Activated T-cell treated with anti-CD3 and anti-CD28 coated beads, Interleukin-2, amount 50 U/mL, for 24 hours (primary cell): ENCODE results near the gene PSMA2.
A peak's percentile ranks its signal among the peaks of the same experiment; 100 is the strongest.
"Not testable (repeated sequence)": the region's sequence is repeated elsewhere in the genome, so short reads cannot be mapped to it uniquely, and the experiment has no call there.

ENCODE experiments used
- DNase-seq: peaks from one replicate; pipeline ENCODE4 v3.0.0-alpha.2; 2020
- H3K27ac Mint-ChIP-seq: 2 replicates; pipeline ENCODE4 v1.8.0; 2020; ENCODE audit warnings: mild to moderate bottlenecking, mixed read lengths
- H3K27me3 Mint-ChIP-seq: 2 replicates; pipeline ENCODE4 v1.8.0; 2020; ENCODE audit warnings: mixed read lengths
- H3K36me3 Mint-ChIP-seq: 2 replicates; pipeline ENCODE4 v1.8.0; 2020; ENCODE audit warnings: low read depth, mixed read lengths
- H3K4me1 Mint-ChIP-seq: 2 replicates; pipeline ENCODE4 v1.8.0; 2020; ENCODE audit warnings: low read depth, mixed read lengths
- H3K4me3 Mint-ChIP-seq: 2 replicates; pipeline ENCODE4 v1.8.0; 2020; ENCODE audit warnings: mild to moderate bottlenecking, moderate library complexity, mixed read lengths
- H3K9me3 Mint-ChIP-seq: 2 replicates; pipeline ENCODE4 v1.8.0; 2020; ENCODE audit warnings: mixed read lengths

Gene PSMA2

DNA sequence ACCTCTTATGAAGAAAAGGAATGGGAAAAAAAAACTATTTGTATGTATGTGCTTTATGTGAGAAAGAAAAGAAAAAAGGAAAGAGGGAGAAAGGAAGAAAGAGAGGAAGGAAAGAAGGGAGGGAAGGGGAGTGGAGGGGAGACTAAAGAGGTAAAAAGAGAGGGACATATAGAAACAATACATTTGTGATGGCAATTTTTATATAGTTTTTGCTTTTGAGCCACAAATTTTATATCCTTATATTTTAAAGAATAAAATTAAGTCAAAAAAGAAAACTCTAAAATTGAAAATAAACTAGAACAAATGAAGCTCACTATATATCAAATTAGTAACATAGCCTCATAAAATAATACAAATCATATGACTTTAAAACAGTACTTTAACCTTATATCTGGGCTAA is 31.1 kb downstream of the PSMA2 start:
- Mint-ChIP-seq H3K4me1 (peaks cover 2% of the 10 kb centered on the region), H3K9me3 (peaks cover 7% of the 10 kb centered on the region), H3K4me3 (no peak overlapping the region), H3K27me3 (no peaks in the 10 kb centered on the region), H3K27ac (no peak overlapping the region), H3K36me3 (no peaks in the 10 kb centered on the region)
- DNase-seq = no peak

GRCh38 chr7:42893346-42894240 is 38.4 kb downstream of the PSMA2 start:
- peaks cover 19% of the 10 kb centered on the region for H3K9me3 Mint-ChIP-seq
- no peak overlapping the region for H3K27ac Mint-ChIP-seq
- DNase-seq = no peak
- H3K4me1 Mint-ChIP-seq = peaks cover 8% of the 10 kb centered on the region
- H3K27me3 Mint-ChIP-seq = peaks cover 5% of the 10 kb centered on the region
- H3K4me3 Mint-ChIP-seq = no peak overlapping the region
- H3K36me3 Mint-ChIP-seq = peaks cover 8% of the 10 kb centered on the region

DNA sequence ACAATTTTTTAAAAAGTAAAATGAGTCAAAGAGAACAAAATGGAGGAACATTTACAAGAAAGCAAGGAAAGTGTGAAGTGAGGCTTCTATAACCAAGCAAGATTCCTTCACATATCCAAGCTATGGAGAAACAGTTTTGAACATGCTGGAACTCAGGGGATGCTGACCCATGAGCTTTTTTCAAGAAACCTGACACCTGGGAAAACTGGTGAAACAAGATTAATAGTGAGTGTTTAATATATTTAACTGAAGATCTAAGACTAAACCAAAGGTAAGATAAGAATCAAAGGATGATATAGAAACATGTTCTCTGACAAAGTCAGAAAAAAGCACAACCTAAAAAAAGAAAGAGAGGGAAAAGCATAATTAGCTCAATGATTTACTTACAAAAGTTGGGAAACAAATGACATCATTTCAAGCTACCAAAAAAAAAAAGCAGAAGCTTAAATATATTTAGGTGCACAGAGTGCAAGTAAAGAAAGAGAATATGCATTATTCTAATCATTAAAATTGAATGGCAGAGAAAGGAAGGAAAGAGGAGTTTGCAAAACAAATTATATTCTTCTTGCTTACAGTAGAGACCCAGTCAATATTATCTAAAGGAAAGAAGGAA is 45.0 kb downstream of the PSMA2 start:
- Mint-ChIP-seq H3K4me3 (peak overlapping the region; percentile 23), H3K36me3 (no peaks in the 10 kb centered on the region), H3K9me3 (no peaks in the 10 kb centered on the region), H3K27me3 (peaks cover 5% of the 10 kb centered on the region), H3K4me1 (peaks cover 23% of the 10 kb centered on the region), H3K27ac (no peak overlapping the region)
- DNase-seq = no peak

DNA sequence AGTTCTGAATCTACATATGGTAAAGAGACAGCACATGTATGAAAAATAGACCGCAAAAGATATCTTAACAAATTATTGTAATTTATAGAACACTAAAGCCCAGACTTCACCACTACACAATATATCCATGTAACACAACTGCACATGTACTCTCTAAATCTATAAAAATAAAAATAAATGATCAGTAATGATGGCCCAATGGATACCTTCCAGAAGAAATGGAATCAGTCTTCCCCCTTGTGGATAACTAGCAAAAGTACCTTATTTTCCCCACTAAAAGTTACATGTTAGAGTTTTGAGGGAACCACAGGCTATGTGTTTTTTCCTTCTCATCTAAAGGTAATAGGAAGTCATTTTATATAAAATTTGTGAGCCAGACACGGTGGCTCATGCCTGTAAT is 45.8 kb downstream of the PSMA2 start:
- peaks cover 23% of the 10 kb centered on the region for H3K4me1 Mint-ChIP-seq
- no peak overlapping the region for H3K27ac Mint-ChIP-seq
- H3K9me3 Mint-ChIP-seq = no peaks in the 10 kb centered on the region
- no peak overlapping the region for H3K4me3 Mint-ChIP-seq
- no peak for DNase-seq
- H3K36me3 Mint-ChIP-seq = no peaks in the 10 kb centered on the region
- peaks cover 5% of the 10 kb centered on the region for H3K27me3 Mint-ChIP-seq

DNA sequence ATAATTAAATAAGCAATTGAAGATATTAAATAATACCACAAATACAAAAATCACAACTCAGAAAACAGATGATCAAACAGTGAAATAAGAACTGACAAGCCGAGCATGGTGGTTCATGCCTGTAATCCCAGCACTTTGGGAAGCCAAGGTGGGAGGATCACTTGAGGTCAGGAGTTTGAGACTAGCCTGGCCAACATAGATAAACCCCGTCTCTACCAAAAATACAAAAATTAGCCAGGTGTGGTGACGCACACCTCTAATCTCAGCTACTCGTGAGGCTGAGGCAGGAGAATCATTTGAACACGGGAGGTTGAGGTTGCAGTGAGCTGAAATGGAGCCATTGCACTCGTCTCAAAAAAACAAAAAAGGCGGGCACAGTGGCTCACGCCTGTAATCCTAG is 46.8 kb downstream of the PSMA2 start:
- H3K4me1 Mint-ChIP-seq = peaks cover 23% of the 10 kb centered on the region
- not testable (repeated sequence) for H3K9me3 Mint-ChIP-seq, H3K27ac Mint-ChIP-seq

GRCh38 chr7:42883950-42884349 is 48.0 kb downstream of the PSMA2 start:
- H3K9me3 Mint-ChIP-seq = no peaks in the 10 kb centered on the region
- H3K27me3 Mint-ChIP-seq = peaks cover 2% of the 10 kb centered on the region
- H3K27ac Mint-ChIP-seq = no peak overlapping the region
- H3K36me3 Mint-ChIP-seq = no peaks in the 10 kb centered on the region
- H3K4me3 Mint-ChIP-seq = no peak overlapping the region
- H3K4me1 Mint-ChIP-seq = peaks cover 19% of the 10 kb centered on the region
- DNase-seq = no peak

More for the DNA sequence above, 46.8 kb downstream of the PSMA2 start:
- not testable (repeated sequence) for H3K27me3 Mint-ChIP-seq, DNase-seq, H3K36me3 Mint-ChIP-seq, H3K4me3 Mint-ChIP-seq

DNA sequence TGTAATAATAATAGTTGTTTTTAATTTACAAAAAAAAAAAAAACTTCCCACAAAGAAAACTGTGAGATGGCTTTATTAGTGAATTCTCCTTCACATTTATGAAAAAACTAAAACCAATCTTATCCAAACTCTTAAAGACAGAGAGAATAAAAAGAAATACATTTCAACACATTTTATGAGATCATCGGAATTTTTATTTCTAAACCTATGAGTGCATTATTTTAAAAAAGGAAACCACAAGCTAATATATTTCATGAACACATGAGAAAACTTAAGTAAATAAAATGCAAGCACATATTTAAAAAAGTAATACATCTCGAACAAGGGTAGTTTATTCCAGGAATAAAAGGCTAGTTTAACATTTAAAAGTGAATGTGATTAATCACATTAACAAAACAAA is 51.6 kb downstream of the PSMA2 start:
- no peak for DNase-seq
- Mint-ChIP-seq H3K27me3 (peaks cover 8% of the 10 kb centered on the region), H3K36me3 (no peaks in the 10 kb centered on the region), H3K27ac (no peak overlapping the region), H3K4me1 (no peaks in the 10 kb centered on the region), H3K4me3 (no peak overlapping the region), H3K9me3 (no peaks in the 10 kb centered on the region)

DNA sequence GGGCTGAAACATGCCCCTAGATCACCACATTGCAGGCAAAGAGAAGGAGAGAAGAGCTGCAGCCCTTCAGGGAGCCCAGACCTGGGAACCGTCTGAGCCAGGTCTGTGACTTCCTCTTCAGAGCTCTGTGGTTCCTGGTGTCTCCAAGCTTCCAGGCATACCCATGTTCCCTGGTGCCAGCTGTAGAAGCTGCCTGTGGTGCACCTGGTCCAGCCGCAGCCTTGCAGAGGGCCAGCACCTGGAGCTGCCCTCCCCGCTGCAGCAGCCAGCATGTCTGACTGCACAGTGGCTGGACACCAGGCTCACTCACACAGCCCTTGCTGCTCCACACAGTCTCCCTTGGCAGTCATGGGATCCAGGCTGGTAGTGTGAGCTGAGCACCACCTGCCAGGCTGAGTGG is 53.7 kb downstream of the PSMA2 start:
- DNase-seq = no peak
- H3K4me1 Mint-ChIP-seq = no peaks in the 10 kb centered on the region
- no peaks in the 10 kb centered on the region for H3K36me3 Mint-ChIP-seq

GRCh38 chr7:42877862-42878261 is 54.1 kb downstream of the PSMA2 start:
- Mint-ChIP-seq H3K4me1 (no peaks in the 10 kb centered on the region), H3K4me3 (no peak overlapping the region), H3K27ac (no peak overlapping the region), H3K36me3 (no peaks in the 10 kb centered on the region), H3K27me3 (peaks cover 12% of the 10 kb centered on the region), H3K9me3 (no peaks in the 10 kb centered on the region)
- no peak for DNase-seq

More for the DNA sequence above, 53.7 kb downstream of the PSMA2 start:
- Mint-ChIP-seq H3K27ac (no peak overlapping the region), H3K4me3 (no peak overlapping the region), H3K27me3 (peaks cover 12% of the 10 kb centered on the region), H3K9me3 (no peaks in the 10 kb centered on the region)

GRCh38 chr7:42876182-42877068 is 55.5 kb downstream of the PSMA2 start:
- Mint-ChIP-seq H3K9me3 (no peaks in the 10 kb centered on the region), H3K4me3 (no peak overlapping the region), H3K36me3 (no peaks in the 10 kb centered on the region), H3K4me1 (no peaks in the 10 kb centered on the region), H3K27me3 (peaks cover 12% of the 10 kb centered on the region), H3K27ac (no peak overlapping the region)
- DNase-seq = peak; percentile 61

DNA sequence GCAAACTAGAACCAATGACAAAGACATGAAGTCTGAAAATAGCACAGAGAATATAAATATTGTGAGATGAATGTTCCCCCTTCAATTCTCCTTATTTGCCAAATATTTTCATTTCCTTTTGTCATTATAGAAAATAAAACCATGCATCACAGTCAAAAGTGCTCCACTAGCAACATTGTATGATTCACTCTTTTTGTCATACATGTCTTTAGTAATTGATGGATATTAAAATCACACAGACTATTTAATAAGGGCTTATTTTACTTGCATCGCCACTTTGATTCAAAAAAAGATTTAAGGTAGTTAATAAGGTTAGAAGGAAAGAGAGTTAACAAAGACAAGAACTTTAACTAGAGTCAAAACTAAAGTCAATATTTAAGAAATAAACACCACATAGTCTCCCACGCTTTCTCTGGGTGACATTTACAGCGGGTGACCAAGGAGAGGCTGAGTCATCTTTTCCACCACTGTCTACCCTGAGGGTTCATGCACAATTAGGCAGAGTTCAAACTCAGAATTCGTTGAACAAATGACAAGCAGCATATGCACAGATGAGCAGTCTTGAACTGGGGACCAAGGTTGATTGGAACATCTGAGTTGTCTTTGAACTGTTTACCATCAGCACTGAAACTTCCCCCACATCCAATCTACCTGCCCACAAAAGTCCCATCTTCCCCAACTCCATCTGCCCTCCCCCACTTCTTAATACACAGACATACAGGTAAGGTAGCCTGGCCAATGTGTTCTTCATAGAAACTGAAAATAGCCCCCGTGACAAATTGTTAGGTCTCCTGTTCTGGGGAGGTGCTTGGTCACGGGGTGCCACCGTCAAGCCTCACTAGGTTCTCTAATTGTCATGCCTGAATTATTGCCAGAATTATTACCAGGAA is 62.6 kb downstream of the PSMA2 start:
- peak overlapping the region; percentile 11 for H3K4me3 Mint-ChIP-seq
- peaks cover 7% of the 10 kb centered on the region for H3K9me3 Mint-ChIP-seq
- H3K36me3 Mint-ChIP-seq = peaks cover 1% of the 10 kb centered on the region
- no peak for DNase-seq
- peak overlapping the region; percentile 85 for H3K27ac Mint-ChIP-seq
- peaks cover 37% of the 10 kb centered on the region for H3K27me3 Mint-ChIP-seq
- H3K4me1 Mint-ChIP-seq = peaks cover 20% of the 10 kb centered on the region

DNA sequence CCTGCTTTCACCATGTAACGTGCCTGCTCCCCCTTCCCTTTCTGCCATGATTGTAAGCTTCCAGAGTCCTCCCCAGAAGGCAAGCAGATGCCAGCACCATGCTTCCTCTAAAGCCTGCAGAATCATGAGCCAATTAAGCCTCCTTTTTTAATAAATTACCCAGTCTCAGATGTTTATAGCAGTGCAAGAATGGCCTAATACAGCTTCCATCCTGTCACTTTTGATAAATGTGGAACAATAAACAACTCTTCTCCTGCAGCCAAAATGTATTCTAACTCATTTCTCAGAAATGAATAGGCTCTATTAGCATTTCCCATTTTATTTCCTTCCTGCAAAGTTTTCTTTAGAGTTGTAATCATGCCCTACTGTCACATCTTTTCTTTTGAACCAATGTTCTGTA is 63.5 kb downstream of the PSMA2 start:
- Mint-ChIP-seq H3K27me3 (peaks cover 42% of the 10 kb centered on the region), H3K27ac (peak overlapping the region; percentile 85), H3K9me3 (peaks cover 15% of the 10 kb centered on the region), H3K4me3 (no peak overlapping the region), H3K4me1 (peaks cover 20% of the 10 kb centered on the region), H3K36me3 (peaks cover 2% of the 10 kb centered on the region)
- DNase-seq = no peak
